Thymus (tissue), 11 donors: ENCODE data around the gene NDRG2. TPM values are rescaled to one million over a fixed set of nuclear protein-coding genes. Genes with fewer than 3 reads are reported as not detected.
A peak's percentile ranks its signal among the peaks of the same experiment; 100 is the strongest.
"Not testable (repeated sequence)": the region's sequence is repeated elsewhere in the genome, so short reads cannot be mapped to it uniquely, and the experiment has no call there.

ENCODE experiments used
- DNase-seq, 9 donors: peaks; one replicate each; pipeline ENCODE4 v3.0.0-alpha.2; 2013; ENCODE audit warnings: low spot score in 9 of 9, low read depth in 6 of 9, missing footprints in 1 of 9
- H3K27ac ChIP-seq, 2 donors: one replicate each; pipeline ENCODE4 v1.5.1; 2013; ENCODE audit warnings: control low read depth in 1 of 2, low read depth in 1 of 2, low read length in 1 of 2, mild to moderate bottlenecking in 1 of 2, moderate library complexity in 1 of 2
- H3K27me3 ChIP-seq, 2 donors: one replicate each; pipeline ENCODE4 v1.5.1; 2013; ENCODE audit warnings: low read length in 1 of 2; ENCODE audit not compliant: control insufficient read depth in 2 of 2, insufficient read depth in 1 of 2
- H3K36me3 ChIP-seq, 2 donors: one replicate each; pipeline ENCODE4 v1.5.1; 2013; ENCODE audit warnings: low read length in 1 of 2, mild to moderate bottlenecking in 1 of 2, moderate library complexity in 1 of 2; ENCODE audit not compliant: control insufficient read depth in 2 of 2, insufficient read depth in 2 of 2
- H3K4me1 ChIP-seq, 2 donors: one replicate each; pipeline ENCODE4 v1.5.1; 2013; ENCODE audit warnings: low read length in 2 of 2; ENCODE audit not compliant: control insufficient read depth in 2 of 2, insufficient read depth in 2 of 2
- H3K4me3 ChIP-seq, 2 donors: one replicate each; pipeline ENCODE4 v1.5.1; 2013; ENCODE audit warnings: low read length in 2 of 2, control low read depth in 1 of 2, mild to moderate bottlenecking in 1 of 2
- H3K9me3 ChIP-seq, 2 donors: one replicate each; pipeline ENCODE4 v1.5.1; 2013; ENCODE audit warnings: low read length in 1 of 2, mild to moderate bottlenecking in 1 of 2; ENCODE audit not compliant: control insufficient read depth in 2 of 2, insufficient read depth in 1 of 2
- WGBS: extraction: QIAGEN DNeasy Blood & Tissue Kit; methylation state at CpG from one replicate; pipeline ENCODE4 v1.1.7; 2013; 5-methylcytosine and 5-hydroxymethylcytosine counted together
- polyA plus RNA-seq: library from polyadenylated mRNA; stranded (reverse); fragments of 200-250 nt; gene quantifications from one replicate; pipeline ENCODE4 v1.2.3, GENCODE V29; 2013
- total RNA-seq: library from RNA; stranded (reverse); fragments of 120-200 nt; gene quantifications from one replicate; pipeline ENCODE4 v1.2.4, GENCODE V29; 2013
- donor health status: healthy.

NDRG2 gene
- total and polyA plus RNA-seq, 2 donors = 19.8 to 77.8 TPM

DNA sequence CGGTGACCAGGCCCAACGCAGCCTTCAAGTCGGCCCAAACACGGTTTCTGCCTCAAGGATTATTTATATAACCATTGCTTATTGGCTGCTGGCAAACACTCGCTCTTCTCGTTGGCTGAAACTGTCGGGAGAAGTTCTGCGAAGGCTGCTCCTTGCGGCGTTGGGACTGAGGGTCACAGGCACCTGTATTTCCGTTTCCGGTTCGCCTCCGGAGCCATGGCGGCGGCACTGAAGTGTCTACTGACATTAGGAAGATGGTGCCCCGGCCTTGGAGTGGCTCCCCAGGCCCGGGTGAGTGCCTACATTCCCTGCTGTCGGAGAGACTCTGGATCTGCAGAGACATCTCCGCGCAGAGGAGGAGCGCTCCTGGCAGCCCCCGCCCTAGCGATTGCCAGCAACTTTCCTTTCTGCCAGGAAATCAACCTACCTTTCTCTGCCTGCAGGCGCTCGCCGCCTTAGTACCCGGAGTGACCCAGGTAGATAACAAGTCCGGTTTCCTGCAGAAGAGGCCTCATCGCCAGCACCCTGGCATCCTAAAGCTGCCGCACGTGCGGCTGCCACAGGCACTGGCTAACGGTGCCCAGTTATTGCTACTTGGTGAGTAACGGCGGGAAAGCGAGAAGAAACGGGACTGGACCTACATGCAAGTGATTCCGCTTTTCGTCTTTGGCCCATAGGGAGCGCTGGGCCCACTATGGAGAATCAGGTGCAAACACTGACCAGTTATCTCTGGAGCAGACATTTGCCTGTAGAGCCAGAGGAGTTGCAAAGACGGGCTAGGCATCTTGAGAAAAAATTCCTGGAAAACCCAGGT lies 34.9 kb downstream of the NDRG2 start, which contains the start of gene METTL17:
TSS of gene METTL17 (plus strand) at position 194 of the 814 bp plus-strand sequence. CDS start at position 217, 23 bp downstream.
- under 1% methylated on average over 42 of the region's 42 CpGs for WGBS
- H3K4me3 ChIP-seq = peak within 1 kb of the TSS; percentile 85 to 87
- peaks cover 16 to 20% of the 10 kb centered on the region in 2 donors for H3K4me1 ChIP-seq
- H3K36me3 ChIP-seq = peaks cover 25 to 34% of the 10 kb centered on the region in 2 donors
- no peaks in the 10 kb centered on the region for H3K27me3 ChIP-seq
- H3K9me3 ChIP-seq = no peaks in the 10 kb centered on the region
- H3K27ac ChIP-seq = peak within 1 kb of the TSS; percentile 80 to 88
- DNase-seq = peak; percentile 80 to 96 (median 85)

DNA sequence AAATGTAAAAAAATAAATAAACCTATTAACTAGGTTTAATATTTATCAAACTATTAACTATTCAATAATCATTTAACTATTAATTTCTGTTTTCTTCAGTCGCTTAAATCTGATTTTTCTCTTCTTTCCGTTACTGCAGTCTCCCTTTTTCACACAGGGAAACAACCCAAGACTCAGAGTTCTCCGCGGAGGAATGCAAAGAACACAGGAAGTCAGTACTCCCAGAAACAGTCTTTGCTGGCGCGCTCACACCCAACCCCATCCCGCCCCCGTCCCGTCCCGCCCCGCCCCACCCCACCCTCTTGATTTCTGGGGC lies 35.4 kb downstream of the NDRG2 start:
- Histone ChIP-seq H3K27me3 (no peaks in the 10 kb centered on the region), H3K4me1 (peaks cover 16 to 20% of the 10 kb centered on the region in 2 donors), H3K4me3 (peak overlapping the region; percentile 85 to 87), H3K36me3 (peaks cover 19 to 28% of the 10 kb centered on the region in 2 donors), H3K27ac (peak overlapping the region; percentile 64 to 80), H3K9me3 (no peaks in the 10 kb centered on the region)
- no peak for DNase-seq
- 3% methylated on average over 11 of the region's 11 CpGs for WGBS

DNA sequence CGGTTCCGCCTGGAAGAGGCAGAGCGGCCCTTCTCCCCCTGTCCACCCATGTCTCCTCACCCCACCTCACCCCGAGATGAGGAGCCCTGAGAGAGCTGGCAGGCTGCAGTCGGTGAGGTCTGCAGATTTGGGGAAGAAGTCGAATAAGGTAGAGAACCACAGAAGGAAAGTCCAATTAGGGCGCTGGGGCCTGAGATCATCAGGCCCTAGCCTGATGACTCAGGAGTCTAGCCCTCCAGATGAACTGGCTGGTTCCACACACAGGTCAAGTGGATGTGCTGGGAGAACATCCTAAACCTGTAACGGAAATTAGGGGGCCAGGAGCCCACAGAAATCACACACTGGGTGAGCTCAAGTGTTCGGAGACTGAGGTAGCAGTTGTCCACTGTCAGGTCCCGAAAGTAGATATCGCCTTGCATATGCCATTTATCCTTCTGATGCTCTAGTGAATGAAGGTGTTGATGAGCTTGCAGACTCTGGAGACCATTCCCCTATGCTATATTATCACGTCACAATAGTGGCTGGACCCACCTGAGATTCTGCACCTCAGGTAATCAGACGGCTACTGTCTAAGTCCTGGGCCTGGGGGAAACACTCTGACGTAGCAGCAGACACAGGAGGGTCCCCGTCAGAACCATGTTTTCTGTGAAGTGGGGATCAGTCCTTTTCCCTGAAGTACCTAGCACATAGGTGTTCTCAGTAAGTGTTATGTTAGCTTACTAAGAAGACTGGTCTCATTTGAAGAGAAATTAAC lies 36.0 kb downstream of the NDRG2 start:
- peaks cover 14 to 23% of the 10 kb centered on the region in 2 donors for H3K36me3 ChIP-seq
- H3K4me1 ChIP-seq = peaks cover 16 to 20% of the 10 kb centered on the region in 2 donors
- peak in 1 of 9 donors; percentile 16 for DNase-seq
- no peaks in the 10 kb centered on the region for H3K27me3 ChIP-seq
- WGBS = 93% methylated on average over 15 of the region's 15 CpGs
- H3K9me3 ChIP-seq = no peaks in the 10 kb centered on the region
- H3K4me3 ChIP-seq = peak overlapping the region; percentile 85 to 87
- peak overlapping the region; percentile 80 for H3K27ac ChIP-seq

DNA sequence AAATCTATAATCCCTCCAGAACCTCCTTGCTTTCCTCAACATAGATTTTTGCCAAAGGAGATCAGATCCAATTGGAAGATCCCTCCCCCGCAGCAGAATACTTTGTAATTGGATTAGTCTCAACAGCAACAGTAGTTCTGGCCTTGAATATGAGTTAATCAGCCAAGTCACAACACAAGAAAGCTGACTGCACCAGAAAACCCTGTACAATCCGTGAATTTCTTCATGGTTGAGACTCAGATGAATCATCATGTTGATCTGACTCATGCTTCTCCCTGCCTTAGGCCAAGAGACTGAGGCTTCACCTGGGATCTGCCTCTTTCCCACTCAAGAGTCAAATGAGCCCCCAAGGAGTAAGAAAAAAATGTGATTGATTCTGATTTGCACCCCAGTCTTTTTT lies 38.0 kb downstream of the NDRG2 start:
- DNase-seq = no peak
- WGBS = 88% methylated on average over 2 of the region's 2 CpGs
- Histone ChIP-seq H3K27ac (no peak overlapping the region), H3K4me3 (no peak overlapping the region), H3K9me3 (no peaks in the 10 kb centered on the region), H3K36me3 (peaks cover under 1 to 3% of the 10 kb centered on the region in 2 donors), H3K27me3 (no peaks in the 10 kb centered on the region), H3K4me1 (peaks cover 14 to 18% of the 10 kb centered on the region in 2 donors)

DNA sequence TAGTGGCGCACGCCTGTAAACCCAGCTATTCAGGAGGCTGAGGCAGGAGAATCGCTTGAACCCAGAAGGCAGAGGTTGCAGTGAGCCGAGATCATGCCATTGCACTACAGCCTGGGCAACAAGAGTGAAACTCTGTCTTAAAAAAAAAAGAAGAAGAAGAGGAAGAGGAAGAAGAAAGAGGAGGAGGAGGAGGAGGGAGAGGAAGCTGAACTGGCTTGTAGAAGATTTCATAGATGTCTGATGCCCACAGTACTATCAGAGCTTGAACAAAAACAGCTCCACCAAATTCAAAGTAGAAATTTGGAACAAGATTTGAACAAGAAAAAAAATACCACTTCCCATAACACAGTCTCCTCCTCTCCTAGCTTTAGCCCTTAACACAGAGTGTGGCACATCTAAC lies 39.2 kb downstream of the NDRG2 start:
- H3K36me3 ChIP-seq, H3K27me3 ChIP-seq, DNase-seq, H3K4me1 ChIP-seq, H3K27ac ChIP-seq, H3K9me3 ChIP-seq, H3K4me3 ChIP-seq: not testable (repeated sequence)
- WGBS = 97% methylated on average over 4 of the region's 4 CpGs

DNA sequence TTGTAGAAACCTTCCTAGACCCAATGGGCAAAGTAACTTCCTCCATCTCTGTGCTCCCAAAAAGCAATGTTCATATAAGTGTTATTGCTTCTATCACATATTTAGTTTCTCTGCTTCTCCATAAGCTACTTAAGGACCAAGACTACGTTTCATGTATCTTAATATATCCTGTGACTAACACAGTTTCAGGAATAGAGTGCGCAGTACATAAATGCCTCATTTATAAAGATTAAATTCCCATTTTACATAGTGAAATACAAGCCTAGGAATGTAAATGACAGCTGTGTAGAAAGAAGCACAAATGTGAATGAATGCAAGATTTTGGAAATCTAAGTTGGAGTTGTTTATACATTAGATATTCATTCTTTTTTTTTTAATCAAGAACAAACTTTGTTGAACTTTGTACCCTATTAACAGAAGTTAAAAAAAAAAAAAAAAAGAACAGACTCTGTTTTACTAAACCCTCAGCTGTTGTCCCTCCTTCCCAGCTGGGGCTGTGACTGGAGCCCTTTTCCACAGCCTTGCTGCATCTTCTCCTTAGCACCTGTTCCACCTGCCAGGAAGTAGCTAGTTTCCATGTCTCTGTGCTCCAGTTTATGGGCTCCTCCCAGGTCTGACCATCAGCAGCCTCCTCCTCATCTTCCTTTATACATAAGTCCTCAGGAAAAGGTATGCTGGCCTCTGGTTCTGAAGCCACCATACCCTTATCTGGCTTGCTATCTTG lies 42.1 kb downstream of the NDRG2 start:
- Histone ChIP-seq H3K4me1 (no peaks in the 10 kb centered on the region), H3K27me3 (no peaks in the 10 kb centered on the region), H3K9me3 (no peaks in the 10 kb centered on the region), H3K4me3 (no peak overlapping the region), H3K27ac (no peak overlapping the region), H3K36me3 (no peaks in the 10 kb centered on the region)
- WGBS = 92% methylated on average over 2 of the region's 2 CpGs
- DNase-seq = no peak

DNA sequence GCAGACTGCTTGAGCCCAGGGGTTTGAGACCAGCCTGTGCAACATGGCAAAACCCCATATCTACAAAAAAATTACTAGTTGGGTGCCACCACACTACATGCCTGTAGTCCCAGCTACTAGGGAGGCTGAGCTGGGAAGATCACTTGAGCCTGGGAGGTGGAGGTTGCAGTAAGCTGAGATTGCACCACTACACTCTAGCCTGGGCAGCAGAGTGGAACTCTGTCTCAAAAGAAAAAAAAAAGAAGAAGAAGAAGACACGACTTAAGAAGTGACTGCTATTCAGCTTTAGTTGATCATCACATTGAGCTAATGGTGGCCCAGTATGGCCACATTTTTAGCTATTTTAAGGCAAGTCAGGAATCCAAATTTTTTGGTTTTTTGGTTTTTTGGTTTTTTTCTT lies 44.0 kb downstream of the NDRG2 start:
- Histone ChIP-seq H3K27ac (no peak overlapping the region), H3K4me3 (no peak overlapping the region), H3K9me3 (no peaks in the 10 kb centered on the region), H3K36me3 (no peaks in the 10 kb centered on the region), H3K27me3 (no peaks in the 10 kb centered on the region), H3K4me1 (no peaks in the 10 kb centered on the region)
- 88% methylated on average over 1 of the region's 1 CpG for WGBS
- DNase-seq = no peak

DNA sequence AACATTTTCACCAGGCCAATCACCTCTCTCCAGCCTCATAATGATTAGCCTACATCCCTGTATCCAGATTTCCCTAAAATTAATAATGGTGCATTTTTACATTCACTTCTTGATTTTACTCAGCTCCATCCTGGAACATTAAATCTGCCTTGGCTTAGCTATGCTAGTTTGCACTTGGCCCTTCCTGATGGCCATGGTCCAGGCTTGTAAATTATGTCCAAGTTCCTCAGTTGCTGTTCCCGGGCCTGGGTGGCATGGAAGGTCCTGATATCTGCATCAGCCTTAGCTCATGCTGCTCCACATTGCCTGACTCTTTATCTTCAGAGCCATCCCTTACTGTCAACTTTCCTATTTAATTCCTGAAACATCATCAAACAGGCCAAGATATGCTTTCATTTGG lies 46.2 kb downstream of the NDRG2 start:
- no peaks in the 10 kb centered on the region for H3K36me3 ChIP-seq
- 94% methylated on average over 1 of the region's 1 CpG for WGBS
- H3K27ac ChIP-seq = no peak overlapping the region
- H3K4me1 ChIP-seq = no peaks in the 10 kb centered on the region
- H3K27me3 ChIP-seq = no peaks in the 10 kb centered on the region
- DNase-seq = no peak
- H3K4me3 ChIP-seq = no peak overlapping the region
- H3K9me3 ChIP-seq = no peaks in the 10 kb centered on the region

DNA sequence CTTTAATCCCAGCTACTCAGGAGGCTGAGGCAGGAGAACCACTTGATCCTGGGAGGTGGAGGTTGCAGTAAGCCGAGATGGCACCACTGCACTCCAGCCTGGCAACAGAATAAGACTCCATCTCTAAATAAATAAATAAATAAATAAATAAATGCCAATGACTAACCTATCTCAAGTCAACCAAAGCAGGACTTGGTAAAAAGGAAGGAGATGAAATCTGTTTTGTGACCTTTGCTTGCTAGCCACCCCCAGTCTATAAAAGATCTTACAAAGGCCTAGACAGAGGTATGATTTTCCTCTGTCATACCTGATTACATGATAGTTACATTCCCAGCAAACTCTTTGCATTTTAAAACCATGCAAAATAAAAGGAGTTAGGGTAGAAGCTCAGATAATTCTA lies 48.6 kb downstream of the NDRG2 start:
- WGBS = 96% methylated on average over 1 of the region's 1 CpG
- Histone ChIP-seq H3K27ac (no peak overlapping the region), H3K4me1 (peaks cover 0 to 5% of the 10 kb centered on the region in 2 donors), H3K4me3 (no peak overlapping the region), H3K9me3 (no peaks in the 10 kb centered on the region), H3K27me3 (peaks cover 11 to 17% of the 10 kb centered on the region in 2 donors), H3K36me3 (no peaks in the 10 kb centered on the region)
- DNase-seq = no peak
